GM20431 (cell line): ENCODE data around the gene CD28.
"Not testable (repeated sequence)": the region's sequence is repeated elsewhere in the genome, so short reads cannot be mapped to it uniquely, and the experiment has no call there.

ENCODE experiments used
- in situ Hi-C: fragments of 300-500 bp; cut with MseI, MboI; formaldehyde crosslinking; loops from one replicate; pipeline ENCODE4 v1.15.0; 2020; ENCODE audit warnings: low sequenced_read_pairs; ENCODE audit not compliant: unreplicated experiment

CD28 gene

DNA sequence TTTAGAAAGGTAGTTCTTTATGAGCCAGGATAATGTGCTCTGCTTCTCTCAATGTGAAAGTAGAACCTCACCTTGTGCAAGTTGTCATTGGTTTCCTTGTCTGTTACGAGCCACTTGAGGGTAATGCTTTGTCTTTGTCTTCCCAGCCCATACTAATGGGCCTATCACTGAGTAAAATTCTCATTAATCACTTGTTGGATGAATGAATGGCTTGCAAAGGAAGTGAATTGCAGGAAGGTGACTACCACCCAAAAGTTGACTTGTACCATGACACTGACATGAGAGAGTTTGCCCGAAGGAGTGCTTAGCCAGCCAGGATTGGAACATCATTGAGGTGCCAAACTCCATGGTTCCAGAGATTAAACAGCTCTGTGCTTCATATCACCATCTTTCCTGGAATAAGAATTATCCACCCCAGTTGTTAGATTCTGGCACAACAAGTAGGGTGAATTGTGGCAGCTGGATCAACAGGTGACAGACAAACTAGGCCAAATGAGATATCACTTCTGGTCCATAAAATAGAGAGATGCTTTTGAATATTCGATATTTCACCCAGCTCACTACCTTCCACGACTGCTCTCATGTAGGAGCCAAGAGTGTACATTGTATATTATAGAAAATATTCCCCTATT lies 20.5 kb upstream of the CD28 start:
- in situ Hi-C loops = no loop called here

DNA sequence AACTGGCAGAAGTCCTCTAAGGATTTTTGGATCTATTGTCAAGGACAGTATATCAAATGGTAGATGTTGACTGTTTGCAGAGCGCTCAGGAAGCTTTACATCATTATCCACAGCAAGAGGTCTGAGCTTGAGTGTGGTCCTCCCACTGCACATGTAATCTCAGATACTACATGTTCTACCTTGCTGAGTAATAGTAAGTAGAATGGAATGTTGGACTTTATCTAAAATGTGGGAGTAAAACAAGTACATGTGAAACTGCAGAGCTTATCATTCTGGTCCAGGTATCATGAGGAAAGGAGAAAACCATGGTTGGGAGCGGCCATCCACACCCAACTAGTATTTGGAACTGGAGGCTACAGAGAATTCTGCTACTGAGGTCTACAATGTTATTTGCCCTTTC lies 19.3 kb upstream of the CD28 start:
- in situ Hi-C loops = no loop called here

DNA sequence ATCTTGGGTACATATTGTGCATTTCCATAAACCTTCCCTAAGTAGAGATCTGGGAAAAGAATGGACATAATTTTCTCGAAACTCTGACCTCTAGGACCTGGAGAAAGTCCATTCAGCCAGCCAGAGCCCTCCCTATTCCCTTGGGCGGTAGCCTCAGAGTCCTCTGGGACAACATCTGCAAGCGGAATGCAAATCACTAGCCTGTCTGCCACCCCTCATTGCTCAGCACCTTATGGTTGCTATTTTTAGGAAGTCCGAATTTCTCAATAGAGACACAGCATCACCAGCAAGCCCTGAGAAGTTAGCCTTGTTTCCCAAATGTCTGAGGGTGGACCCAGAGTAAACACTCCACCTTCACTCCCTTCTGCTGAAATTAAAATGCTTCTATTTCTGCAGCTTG lies 17.6 kb upstream of the CD28 start:
- in situ Hi-C loops = no loop called here

DNA sequence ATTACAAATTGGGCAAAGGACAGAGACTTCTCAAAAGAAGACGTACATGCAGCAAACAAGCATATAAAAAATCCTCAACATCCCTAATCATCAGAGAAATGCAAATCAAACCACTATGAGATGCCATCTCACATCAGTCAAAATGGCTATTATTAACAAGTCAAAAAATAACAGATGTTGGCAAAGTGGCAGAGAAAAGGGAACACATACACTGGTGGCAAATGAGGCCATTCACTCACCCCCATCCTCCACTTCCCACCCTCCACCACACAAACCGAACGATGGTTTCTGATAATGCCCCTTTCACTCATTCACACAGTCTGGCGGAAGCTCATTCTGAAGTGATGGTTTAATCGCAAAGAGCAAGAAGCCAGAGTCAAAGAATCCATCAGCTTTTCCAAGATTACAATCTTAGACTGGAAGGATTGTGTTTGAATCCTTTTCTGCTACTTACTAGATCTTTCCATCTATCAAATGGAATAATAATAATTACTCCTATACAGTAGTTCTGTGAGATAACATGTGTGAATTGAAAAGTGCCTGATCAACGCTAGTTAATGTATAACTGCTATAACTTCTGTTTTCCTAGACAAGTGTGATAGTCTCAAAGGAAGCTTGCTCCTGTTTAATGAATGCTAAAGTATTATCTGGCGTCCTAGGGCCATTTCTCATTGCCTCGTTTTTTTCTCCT lies 16.9 kb upstream of the CD28 start:
- in situ Hi-C loops = no loop called here

DNA sequence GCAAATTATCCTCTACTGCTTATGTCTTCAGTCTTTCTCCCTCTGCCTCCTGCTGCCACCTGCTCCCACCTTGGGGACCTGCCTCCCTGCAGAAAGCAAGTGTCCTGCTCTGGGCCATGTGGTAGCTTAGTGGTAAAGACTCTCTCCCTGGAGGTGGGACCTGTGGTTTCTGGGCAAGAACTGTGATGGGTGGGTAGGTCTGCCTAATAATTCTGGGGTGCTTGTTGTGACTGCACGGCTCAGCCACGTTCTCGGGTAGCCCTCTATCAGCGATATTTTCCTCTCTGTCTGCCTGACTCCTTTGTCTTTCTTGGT lies 16.4 kb upstream of the CD28 start:
- in situ Hi-C loops = no loop called here

DNA sequence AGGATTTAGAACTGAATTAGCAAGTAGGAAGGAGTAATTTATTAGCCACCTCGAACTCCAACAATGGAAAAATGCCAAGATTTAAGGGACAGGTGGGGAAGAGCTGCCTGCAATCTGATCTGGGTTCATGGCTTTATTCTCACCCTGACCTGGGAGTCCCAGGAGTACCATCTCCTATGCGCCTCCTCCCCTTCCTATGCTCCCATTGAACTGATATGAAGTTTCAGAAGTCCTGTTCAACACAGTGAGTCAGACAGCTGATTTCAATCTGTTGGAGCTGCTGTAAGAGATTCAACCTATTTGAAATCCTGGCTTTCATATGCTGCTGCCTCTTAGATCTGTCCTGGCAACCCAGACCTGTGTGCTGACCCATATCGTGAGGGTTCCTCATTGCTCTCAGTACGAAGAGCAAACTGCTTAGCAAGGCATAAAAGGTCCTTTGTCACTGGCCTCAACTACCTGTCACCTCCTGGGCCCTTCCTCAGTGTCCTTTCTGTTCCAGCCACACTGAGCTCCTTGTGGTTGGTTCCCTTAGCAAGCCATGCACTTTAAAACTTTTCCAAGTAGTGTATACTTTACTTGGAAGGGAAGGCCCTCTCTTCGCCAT lies 15.9 kb upstream of the CD28 start:
- in situ Hi-C loops = no loop called here

DNA sequence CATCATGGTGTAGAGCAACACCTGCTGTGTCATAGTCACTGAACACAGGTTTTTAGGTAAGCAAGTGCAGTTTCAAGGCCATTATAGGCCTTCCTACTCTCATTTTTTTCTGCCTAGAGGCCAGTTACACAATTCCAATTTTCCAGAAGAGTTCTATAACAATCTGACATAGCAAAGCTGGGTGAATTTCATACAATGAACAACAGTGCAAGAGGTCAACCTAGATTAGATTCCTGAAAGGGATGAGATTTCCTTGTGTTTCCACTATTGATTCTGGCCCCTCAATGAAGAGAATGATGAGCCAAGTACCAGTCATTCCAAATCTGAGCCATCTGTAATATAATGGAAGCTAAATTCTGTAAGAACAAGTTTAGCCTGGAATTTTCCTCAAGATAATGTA lies 15.3 kb upstream of the CD28 start:
- in situ Hi-C loops = no loop called here

DNA sequence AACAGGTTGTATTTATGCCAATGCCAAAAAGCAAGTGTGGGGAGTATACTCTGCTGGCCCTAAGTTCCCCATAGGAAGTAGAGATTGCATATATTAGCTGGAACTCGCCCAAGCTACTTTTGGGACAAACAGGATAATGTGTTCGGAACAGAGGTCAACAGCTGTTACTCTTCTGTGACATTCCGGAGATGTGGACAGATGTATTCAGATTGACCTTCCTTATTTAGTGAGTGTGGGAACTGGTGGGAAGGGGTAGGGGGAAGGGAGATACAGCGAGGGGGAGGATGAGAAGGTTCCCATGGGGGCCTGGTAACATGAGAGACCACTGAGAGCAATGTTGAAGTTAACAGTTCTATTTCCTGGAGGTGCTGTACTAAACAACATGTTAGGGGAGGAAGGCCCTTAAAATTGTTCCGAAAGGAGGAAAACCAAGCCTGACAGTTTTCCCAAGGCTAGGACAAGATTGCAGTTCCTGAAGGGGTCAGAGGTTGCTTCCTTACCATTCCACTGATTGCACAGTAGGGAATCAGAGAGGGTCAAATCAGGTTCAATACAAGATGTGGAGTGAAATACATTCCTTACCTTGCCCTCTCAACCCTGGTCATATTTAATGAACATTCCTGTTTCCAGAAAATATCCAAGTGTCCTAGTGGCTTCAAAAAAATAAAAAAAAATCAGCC lies 14.3 kb upstream of the CD28 start:
- in situ Hi-C loops = no loop called here

DNA sequence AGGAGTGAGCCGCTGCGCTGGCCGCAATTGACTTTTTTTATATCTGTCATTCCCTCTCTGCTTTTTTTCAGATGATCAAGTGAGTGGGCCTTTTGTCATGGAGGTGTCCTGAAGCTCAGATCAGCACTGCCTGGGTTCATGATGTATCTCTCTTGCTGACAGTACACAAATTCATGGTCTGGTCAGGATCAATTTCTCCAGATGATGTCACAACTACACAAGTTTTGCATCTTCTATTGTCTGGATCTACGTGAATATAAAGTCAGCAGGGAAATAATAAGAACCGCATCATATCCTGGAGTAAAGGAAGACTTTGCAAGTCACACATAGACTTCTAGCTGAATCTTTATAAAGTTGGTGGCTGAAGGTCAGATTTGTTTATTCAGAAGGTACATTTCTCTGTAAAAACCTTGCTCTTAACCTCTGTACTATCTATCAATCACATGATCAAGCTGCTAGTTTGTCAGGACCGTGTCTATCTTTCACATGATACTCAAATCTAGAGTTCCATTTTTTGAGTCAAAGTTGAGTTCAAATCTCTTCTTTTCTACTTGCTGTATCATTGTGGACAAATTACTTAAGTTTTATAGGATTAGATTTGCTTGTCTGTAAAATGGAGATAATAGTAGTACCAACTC lies 13.1 kb upstream of the CD28 start:
- in situ Hi-C loops = no loop called here

DNA sequence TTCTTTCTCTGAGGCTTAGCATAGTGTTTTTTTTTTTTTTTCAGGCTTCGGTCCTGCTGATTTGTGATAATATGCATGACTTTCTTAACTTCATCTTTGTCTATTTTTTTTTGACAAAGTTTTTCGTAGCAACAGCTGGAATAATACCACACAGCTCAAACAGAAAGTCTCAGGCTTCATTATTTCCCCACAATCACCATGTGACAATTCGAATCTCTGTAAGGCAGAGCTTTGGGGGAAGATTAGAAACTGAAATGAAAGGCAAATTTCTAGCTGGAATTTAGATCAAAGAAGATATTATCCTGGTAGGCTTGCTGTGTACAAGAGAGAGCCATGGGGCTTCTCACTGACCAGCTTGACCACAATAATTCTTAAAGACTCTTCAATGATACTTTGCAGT lies 12.2 kb upstream of the CD28 start:
- in situ Hi-C loops = no loop called here

DNA sequence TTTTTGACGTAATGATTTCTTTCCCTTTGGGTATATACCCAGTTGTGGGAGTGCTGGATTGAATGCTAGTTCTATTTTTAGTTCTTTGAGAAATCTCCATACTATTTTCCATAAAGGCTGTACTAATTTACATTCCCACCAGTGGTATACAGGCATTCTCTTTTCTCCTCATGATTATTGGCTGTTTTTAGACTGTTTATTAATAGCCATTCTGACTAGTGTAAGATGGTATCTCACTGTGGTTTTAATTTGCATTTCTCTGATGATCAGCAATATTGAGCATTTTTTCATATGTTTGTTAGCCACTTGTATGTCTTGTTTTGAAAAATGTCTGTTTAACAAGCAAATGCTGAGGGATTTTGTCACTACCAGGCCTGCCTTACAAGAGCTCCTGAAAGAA lies 9.2 kb upstream of the CD28 start:
- in situ Hi-C loops = no loop called here

DNA sequence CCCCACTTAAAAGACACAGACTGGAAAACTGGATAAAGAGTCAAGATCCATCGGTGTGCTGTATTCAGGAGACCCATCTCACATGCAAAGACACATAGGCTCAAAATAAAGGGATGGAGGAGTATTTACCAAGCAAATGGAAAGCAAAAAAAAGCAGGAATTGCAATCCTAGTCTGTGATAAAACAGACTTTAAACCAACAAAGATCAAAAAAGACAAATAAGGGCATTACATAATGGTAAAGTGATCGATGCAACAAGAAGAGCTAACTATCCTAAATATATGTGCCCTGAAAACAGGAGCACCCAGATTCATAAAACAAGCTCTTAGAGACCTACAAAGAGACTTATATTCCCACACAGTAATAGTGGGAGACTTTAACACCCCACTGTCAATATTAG lies 8.7 kb upstream of the CD28 start:
- in situ Hi-C loops = not testable (repeated sequence)

DNA sequence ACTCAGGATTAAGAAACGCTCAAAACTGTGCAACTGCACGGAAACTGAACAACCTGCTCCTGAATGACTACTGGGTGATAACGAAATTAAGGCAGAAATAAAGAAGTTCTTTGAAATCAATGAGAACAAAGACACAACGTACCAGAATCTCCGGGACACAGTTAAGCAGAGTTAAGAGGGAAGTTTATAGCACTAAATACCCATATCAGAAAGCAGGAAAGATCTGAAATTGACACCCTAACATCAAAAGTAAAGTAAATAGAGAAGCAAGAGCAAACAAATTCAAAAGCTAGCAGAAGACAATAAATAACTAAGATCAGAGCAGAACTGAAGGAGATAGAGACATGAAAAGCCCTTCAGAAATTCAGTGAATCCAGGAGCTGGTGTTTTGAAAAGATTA lies 8.0 kb upstream of the CD28 start:
- in situ Hi-C loops = not testable (repeated sequence)

DNA sequence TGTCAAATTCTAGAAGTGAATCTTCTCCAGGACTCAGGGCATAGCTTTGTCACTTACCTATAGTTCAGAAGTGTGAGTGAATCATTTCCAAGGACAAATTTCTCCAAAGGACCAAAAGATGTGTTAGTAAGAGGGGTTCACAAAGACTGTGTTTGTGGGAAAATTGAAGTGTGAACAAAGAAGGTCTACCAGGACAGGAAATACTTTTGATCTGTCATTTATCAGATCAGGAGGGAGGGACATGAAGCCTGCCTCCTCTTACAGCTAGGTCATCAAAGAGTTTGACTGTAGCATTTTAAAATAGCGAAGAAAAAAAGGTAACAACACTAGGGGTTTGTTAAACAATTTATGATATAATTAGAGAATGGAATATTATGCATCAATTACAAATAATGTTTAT lies 2.0 kb upstream of the CD28 start:
- in situ Hi-C loops = no loop called here

DNA sequence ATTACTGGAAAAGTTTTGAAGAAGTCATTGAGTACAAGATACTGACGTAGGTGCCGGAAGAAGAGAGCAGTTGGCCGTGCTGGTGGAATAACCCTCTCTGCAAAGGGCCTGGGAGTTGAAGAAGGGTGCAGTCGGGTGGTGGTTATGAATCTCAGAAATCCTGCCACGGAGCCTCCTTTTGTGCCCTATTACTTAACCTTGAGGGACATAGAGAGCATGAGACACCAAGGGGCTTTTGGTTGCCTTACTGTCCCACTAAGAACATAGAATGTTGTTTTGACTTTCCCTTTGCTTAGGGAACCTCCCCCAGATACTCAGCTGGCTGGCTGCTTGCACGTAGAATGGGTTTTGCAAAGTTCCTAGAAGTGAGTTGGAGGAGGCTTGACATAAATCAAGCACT lies 1.3 kb upstream of the CD28 start:
- in situ Hi-C loops = no loop called here

DNA sequence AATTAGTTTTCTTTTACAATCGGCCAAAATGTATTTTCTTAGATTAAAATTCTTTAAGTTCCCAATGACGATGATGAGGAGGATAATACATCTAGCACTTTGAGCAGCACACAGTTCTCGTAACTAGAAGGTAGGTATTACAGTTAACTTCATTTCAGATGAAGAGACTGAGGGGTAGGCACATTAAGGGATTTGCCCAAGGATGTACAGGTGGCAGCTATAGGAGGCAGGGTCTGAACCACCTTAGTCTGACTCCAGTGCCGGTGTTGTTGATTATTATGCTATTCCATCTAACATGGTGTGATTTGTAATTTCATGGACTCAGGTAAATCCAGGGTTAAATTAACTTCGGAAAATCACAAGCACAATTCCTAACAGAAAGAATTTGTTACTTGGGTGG lies 1.1 kb downstream of the CD28 start:
- in situ Hi-C loops = no loop called here

DNA sequence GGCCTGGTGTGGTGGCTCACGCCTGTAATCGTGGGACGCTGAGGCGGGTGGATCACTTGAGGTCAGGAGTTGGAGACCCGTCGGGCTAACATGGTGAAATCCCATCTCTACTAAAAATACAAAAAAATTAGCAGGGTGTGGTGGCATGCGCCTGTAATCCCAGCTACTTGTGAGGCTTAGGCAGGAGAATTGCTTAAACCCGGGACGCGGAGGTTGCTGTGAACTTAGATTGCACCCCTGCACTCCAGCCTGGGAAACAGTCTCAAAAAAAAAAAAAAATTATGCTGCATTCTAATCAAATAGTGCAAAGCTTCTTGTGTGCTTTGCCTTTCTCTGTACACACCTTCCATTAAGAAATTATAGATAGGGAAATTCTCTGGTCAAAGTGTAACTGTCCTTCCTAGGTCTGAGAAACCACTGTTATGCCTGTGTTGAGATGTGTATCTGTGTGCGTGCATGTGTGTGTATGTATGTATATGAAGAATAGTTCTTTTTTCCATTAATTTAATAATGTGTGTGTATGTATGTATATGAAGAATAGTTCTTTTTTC lies 2.5 kb downstream of the CD28 start:
- in situ Hi-C loops = no loop called here

DNA sequence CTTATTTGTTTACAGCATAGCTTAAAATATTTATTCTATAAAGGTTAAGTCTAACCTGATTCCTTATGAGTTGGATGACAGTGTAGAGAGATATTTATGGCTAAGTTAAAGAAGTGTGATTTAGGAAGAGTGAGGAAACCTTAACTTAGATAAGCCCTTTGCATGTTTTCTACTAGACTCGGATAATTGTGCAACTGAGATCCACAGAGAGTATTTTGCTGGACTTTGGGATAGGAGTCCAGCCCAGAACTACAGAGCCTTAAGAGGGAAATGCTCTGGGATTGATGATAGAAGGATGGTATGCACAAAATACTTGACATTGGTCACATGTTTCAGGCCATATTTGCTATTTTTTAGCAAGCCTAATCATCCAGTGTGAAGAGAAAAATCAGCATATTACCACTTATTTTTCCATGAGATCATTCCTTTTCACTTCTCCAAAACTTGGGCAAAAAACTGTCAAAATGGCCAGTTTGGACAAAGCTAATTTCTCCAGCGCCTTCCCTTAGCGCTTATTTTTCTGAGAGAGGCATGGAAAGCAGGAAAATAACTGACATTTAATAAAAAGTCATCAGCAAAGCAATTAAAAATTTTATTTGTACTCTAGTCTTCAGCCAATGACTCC lies 3.1 kb downstream of the CD28 start:
- in situ Hi-C loops = no loop called here

DNA sequence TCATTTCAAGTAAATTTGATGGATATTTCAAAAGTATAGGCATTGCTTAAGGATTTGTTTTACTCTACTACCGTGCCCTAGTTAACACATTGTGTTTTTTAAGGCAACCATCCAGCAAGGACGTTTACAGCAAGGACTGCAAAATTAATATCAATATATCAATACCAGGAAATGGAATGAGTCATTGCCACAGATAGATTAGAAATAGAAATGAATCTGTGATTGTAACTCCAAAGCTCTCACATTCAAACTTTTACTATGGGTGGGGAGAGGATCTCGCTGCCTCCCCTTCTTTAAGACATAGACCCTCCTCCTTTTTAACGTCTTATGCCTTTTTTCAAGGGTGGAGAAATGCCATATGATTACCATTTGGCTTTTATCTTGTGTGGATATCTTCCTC lies 3.8 kb downstream of the CD28 start:
- in situ Hi-C loops = no loop called here

DNA sequence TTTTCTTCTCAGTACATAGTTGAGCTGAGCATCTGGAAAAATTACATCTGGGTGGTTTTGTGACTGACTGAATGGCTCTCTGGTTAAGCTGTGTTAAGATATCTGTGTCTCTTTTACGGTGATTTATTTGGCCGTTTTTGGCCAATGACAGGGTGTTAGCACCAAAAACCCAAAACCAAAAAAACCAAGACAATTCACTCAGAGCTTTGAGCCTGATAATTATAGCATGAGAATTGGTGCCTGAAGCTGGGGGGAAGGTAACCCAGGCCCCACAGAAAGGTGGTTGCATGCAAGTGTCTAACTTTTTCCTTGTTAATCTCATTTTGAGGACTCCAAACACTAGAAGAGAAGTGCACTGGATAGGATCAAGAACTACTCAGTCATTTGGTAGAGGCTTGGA lies 4.5 kb downstream of the CD28 start:
- in situ Hi-C loops = no loop called here
